Fibroblast of pulmonary artery (primary cell): ENCODE results near the gene WRAP53.

Experiments
- DNase-seq: peaks from one replicate; pipeline ENCODE4 v3.0.0-alpha.2; 2010; ENCODE audit warnings: low read depth
- H3K4me3 ChIP-seq: replicated peaks from 2 replicates; pipeline ENCODE4 v1.5.1; 2011; ENCODE audit warnings: low read depth, mild to moderate bottlenecking, control low read depth, low read length, moderate library complexity
- CTCF ChIP-seq: IDR thresholded peaks from 2 replicates; pipeline ENCODE4 v1.5.1; 2011; ENCODE audit warnings: mild to moderate bottlenecking, control low read depth, low read length, inconsistent platforms; ENCODE audit errors: missing control alignments

The WRAP53 gene

GRCh38 chr17:7667656-7668406 lies 20.4 kb upstream of the WRAP53 start:
- no peak for TF ChIP-seq CTCF
- no peak for DNase-seq
- H3K4me3 ChIP-seq: no peak overlapping the region

- no peak overlapping the region for H3K4me3 ChIP-seq
- TF ChIP-seq CTCF: no peak
- no peak for DNase-seq
These were observed 19.8 kb upstream of the WRAP53 start for GRCh38 chr17:7668482-7668881.

GRCh38 chr17:7673239-7673638 lies 15.0 kb upstream of the WRAP53 start:
- peak; percentile 48 for TF ChIP-seq CTCF
- no peak overlapping the region for H3K4me3 ChIP-seq
- no peak for DNase-seq

GRCh38 chr17:7674934-7675333 lies 13.3 kb upstream of the WRAP53 start:
- TF ChIP-seq CTCF: no peak
- no peak for DNase-seq
- no peak overlapping the region for H3K4me3 ChIP-seq

GRCh38 chr17:7676533-7676932 lies 11.7 kb upstream of the WRAP53 start:
- DNase-seq: no peak
- H3K4me3 ChIP-seq: no peak overlapping the region
- no peak for TF ChIP-seq CTCF

- no peak for DNase-seq
- no peak for TF ChIP-seq CTCF
- no peak overlapping the region for H3K4me3 ChIP-seq
These were observed 10.7 kb upstream of the WRAP53 start for GRCh38 chr17:7677388-7678067.
